ENCODE results near the gene CYP11A1. TPM values are rescaled to one million over a fixed set of nuclear protein-coding genes. Genes with fewer than 3 reads are reported as not detected.

CYP11A1 gene
- total RNA-seq, 1 experiment from 2014 or later, result 1.7 TPM

DNA sequence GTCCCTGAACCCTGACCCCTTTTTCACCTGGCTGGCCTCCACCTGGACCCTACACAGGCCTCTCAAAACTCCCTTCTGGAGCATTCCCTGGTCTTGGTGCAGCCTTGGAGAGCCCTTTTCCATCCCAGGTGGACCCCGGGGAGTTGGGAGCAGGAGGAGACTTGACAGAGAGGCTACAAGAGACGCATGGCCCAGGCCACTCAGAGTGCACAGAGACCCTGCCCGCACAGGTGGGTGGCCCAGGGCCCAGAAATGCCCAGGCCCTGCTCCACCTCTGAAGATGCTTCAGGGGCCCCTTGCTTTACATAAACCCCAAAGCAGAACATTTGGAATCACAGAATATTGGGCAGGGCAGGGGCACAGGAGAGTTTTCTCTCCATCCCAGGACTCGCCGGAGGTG lies 34.4 kb downstream of the CYP11A1 start:
- H3K9ac ChIP-seq (ENCODE audit: extremely low read depth, insufficient read length, low read length), result no peak overlapping the region
- WGBS (ENCODE audit: extremely low coverage, insufficient read length, low lambda C conversion rate), result no CpG with 5 or more reads among the region's 5 CpGs
- no peak overlapping the region for H3T11ph ChIP-seq (ENCODE audit: low read length)
- Mint-ChIP-seq H3K27ac (no peak overlapping the region), H3K4me1 (peaks cover 5 to 10% of the 10 kb centered on the region in 2 experiments), H3K9me3 (peaks cover 0 to 6% of the 10 kb centered on the region in 2 experiments; a peak in 2 of 5 replicates), H3K4me3 (no peak overlapping the region), H3K27me3 (ENCODE audit: low read depth) (peaks cover 23% of the 10 kb centered on the region), H3K36me3 (ENCODE audit: insufficient read depth in 1 of 3, low read depth in 3 of 3) (no peaks in the 10 kb centered on the region; a peak in 2 of 7 replicates)
- H3K18ac ChIP-seq (ENCODE audit: insufficient read length, low read depth, low read length), result no peak overlapping the region
- no peak overlapping the region for H3K14ac ChIP-seq (ENCODE audit: insufficient read depth, low read length)
- no peak overlapping the region for H2BK15ac ChIP-seq (ENCODE audit: low read depth, low read length)
- no peaks in the 10 kb centered on the region for H3K27me3 ChIP-seq (ENCODE audit: insufficient read depth, low read length)
- no peak overlapping the region for H3K27ac ChIP-seq (ENCODE audit: insufficient read length, low read depth, low read length)
- H4K8ac ChIP-seq (replicated peaks; ENCODE audit: insufficient read length, low read depth, low read length), result no peak overlapping the region
- no peaks in the 10 kb centered on the region for H3K23me2 ChIP-seq (ENCODE audit: insufficient read length, low read depth, low read length, poor library complexity, severe bottlenecking)
- TF ChIP-seq, protein P1, sequence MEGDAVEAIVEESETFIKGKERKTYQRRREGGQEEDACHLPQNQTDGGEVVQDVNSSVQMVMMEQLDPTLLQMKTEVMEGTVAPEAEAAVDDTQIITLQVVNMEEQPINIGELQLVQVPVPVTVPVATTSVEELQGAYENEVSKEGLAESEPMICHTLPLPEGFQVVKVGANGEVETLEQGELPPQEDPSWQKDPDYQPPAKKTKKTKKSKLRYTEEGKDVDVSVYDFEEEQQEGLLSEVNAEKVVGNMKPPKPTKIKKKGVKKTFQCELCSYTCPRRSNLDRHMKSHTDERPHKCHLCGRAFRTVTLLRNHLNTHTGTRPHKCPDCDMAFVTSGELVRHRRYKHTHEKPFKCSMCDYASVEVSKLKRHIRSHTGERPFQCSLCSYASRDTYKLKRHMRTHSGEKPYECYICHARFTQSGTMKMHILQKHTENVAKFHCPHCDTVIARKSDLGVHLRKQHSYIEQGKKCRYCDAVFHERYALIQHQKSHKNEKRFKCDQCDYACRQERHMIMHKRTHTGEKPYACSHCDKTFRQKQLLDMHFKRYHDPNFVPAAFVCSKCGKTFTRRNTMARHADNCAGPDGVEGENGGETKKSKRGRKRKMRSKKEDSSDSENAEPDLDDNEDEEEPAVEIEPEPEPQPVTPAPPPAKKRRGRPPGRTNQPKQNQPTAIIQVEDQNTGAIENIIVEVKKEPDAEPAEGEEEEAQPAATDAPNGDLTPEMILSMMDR (conservative IDR thresholded peaks at IDR 0.05), result no peak
- H3K4me1 ChIP-seq (ENCODE audit: insufficient read depth, low read length), result no peaks in the 10 kb centered on the region
- H4K91ac ChIP-seq (ENCODE audit: insufficient read length, low read depth, low read length), result no peak overlapping the region
- H4K20me1 ChIP-seq (ENCODE audit: control insufficient read depth, insufficient read depth, insufficient read length), result no peaks in the 10 kb centered on the region
- H3K79me2 ChIP-seq (ENCODE audit: insufficient read depth, low read length), result no peaks in the 10 kb centered on the region
- H3K79me1 ChIP-seq (ENCODE audit: insufficient read depth, low read depth, low read length, poor library complexity, severe bottlenecking), result no peaks in the 10 kb centered on the region
- H2BK5ac ChIP-seq (ENCODE audit: insufficient read length, low read length), result no peak overlapping the region
- H4K5ac ChIP-seq (ENCODE audit: insufficient read length, low read depth, low read length), result no peak overlapping the region
- no peak overlapping the region for H2BK20ac ChIP-seq (ENCODE audit: low read depth, low read length, poor library complexity, severe bottlenecking)
- H3K56ac ChIP-seq (ENCODE audit: insufficient read length, low read depth, low read length), result no peak overlapping the region
- H2BK120ac ChIP-seq (ENCODE audit: low read depth, low read length, poor library complexity, severe bottlenecking), result no peak overlapping the region
- no peak overlapping the region for H2BK12ac ChIP-seq (ENCODE audit: insufficient read length, low read depth, low read length)
- no peak overlapping the region for H2AK5ac ChIP-seq (ENCODE audit: insufficient read length, low read length)
- H3K4me2 ChIP-seq (ENCODE audit: insufficient read depth, insufficient read length, low read length), result no peak overlapping the region
- no peak for DNase-seq
- H3K9me3 ChIP-seq (ENCODE audit: control insufficient read depth, low read depth, low read length), result no peaks in the 10 kb centered on the region
- no peak overlapping the region for H3K23ac ChIP-seq (ENCODE audit: insufficient read length, low read depth, low read length)
- no peak overlapping the region for H2AFZ ChIP-seq (ENCODE audit: low read length)
- no peak overlapping the region for H3K4ac ChIP-seq (ENCODE audit: low read depth, low read length)
